Esophagus (tissue), 2 donors: ENCODE measurements around the gene TUBA1A. TPM values are rescaled to one million over a fixed set of nuclear protein-coding genes. Genes with fewer than 3 reads are reported as not detected.
"Not testable (repeated sequence)": the region's sequence is repeated elsewhere in the genome, so short reads cannot be mapped to it uniquely, and the experiment has no call there.

Source experiments
- H3K27ac ChIP-seq, 2 donors: one replicate each; pipeline ENCODE4 v1.5.1; 2013; ENCODE audit warnings: low read depth in 2 of 2, mild to moderate bottlenecking in 2 of 2, inconsistent platforms in 1 of 2, low read length in 1 of 2, moderate library complexity in 1 of 2
- H3K27me3 ChIP-seq, 2 donors: one replicate each; pipeline ENCODE4 v1.6.1; 2013; ENCODE audit warnings: low read length in 2 of 2, control low read depth in 1 of 2, mild to moderate bottlenecking in 1 of 2; ENCODE audit not compliant: insufficient read depth in 2 of 2, control insufficient read depth in 1 of 2
- H3K36me3 ChIP-seq, 2 donors: one replicate each; pipeline ENCODE4 v1.6.1; 2013; ENCODE audit warnings: low read length in 1 of 2; ENCODE audit not compliant: control insufficient read depth in 2 of 2, insufficient read depth in 2 of 2
- H3K4me1 ChIP-seq, 2 donors: one replicate each; pipeline ENCODE4 v1.6.1; 2013; ENCODE audit warnings: low read length in 1 of 2; ENCODE audit not compliant: control insufficient read depth in 2 of 2, insufficient read depth in 2 of 2
- H3K4me3 ChIP-seq, 2 donors: one replicate each; pipeline ENCODE4 v1.5.1; 2013; ENCODE audit warnings: low read length in 2 of 2, mild to moderate bottlenecking in 2 of 2, low read depth in 1 of 2, moderate library complexity in 1 of 2
- H3K9me3 ChIP-seq, 2 donors: one replicate each; pipeline ENCODE4 v1.6.1; 2013; ENCODE audit warnings: mild to moderate bottlenecking in 2 of 2, low read depth in 1 of 2, low read length in 1 of 2, moderate library complexity in 1 of 2; ENCODE audit not compliant: control insufficient read depth in 2 of 2, insufficient read depth in 1 of 2
- WGBS, 2 donors: extraction: QIAGEN DNeasy Blood & Tissue Kit; methylation state at CpG; one replicate each; pipeline ENCODE4 v1.1.7; 2013; 5-methylcytosine and 5-hydroxymethylcytosine counted together
- polyA plus RNA-seq, 2 donors: library from polyadenylated mRNA; stranded (reverse); fragments of 200-250 nt; gene quantifications; one replicate each; pipeline ENCODE4 v1.2.3, GENCODE V29; 2013
- donor health status: healthy with polysubstance abuse.
- donor health status: Bipolar disorder and iron deficiency.

TUBA1A gene
- polyA plus RNA-seq, 2 donors: 19.6 to 74.9 TPM

DNA sequence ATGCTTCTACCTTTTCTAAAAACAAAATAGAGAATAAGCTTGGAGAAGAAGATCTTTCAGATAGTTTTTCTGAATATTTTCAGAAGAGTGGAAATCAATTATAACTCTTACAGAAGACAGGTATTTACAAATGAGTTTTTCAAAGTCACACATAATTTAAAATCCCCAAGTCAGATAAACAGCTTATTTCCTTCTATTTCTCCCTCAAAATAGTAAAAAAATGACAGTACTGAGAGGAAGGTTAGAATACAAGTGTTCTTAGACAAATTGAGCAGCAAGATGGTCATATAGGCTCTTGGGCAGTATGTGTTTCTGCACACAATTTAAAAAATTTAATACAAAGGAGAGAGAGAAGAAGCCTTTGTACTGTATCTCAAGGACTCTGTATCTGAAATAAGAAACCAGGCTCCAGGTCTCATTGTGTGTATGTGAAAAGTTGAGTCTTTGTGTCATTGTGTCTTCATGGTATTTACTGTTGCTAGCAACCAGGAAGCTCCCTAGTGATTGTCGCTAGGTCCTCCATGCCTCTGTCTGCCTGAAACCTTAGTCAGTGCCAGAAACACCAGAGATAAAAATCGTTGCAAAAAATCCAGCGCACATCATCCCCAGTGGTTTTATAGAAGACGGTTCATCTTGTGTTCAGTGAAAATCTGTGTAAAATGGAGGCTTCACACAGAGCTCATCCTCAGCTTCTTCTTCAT, 12.9 kb upstream of the TUBA1A start:
- no peak overlapping the region for H3K4me3 ChIP-seq
- no peaks in the 10 kb centered on the region for H3K27me3 ChIP-seq
- no peaks in the 10 kb centered on the region for H3K36me3 ChIP-seq
- H3K27ac ChIP-seq: no peak overlapping the region
- 26 to 37% methylated on average over 4 of the region's 4 CpGs for WGBS, 2 donors
- H3K9me3 ChIP-seq: no peaks in the 10 kb centered on the region
- H3K4me1 ChIP-seq: no peaks in the 10 kb centered on the region

DNA sequence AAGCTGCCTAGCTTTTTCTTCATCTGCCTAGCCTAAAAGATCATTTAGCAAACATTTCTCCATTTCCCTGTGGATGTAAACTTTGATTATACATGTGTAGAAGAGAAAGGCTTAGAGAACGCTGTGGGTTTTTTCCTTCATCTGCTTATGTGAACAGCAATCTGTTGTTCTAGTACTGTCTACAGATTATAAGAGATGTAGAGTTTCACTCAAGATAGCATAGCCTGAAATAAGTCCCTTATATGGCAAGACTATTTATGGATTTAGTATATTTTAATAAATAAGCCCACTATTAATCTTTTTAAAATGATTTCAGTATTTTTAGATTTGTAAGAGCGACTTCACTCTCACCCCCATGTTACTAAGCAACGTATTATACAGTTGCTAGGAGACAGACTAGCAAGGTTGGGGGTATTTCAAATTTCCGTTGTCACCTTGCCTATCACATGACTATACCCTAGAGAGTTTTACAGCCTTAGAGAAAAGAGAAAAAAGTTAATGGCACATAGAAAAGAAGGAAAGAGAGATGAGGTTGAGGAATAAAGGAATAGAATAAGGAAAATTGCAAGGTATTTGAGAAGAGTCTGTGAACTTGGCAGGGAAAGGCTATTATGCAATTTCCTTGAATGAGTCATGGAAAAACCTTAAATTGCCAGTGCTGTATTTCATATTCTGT, 12.2 kb upstream of the TUBA1A start:
- 3 to 4% methylated on average over 4 of the region's 4 CpGs for WGBS, 2 donors
- H3K9me3 ChIP-seq: no peaks in the 10 kb centered on the region
- H3K36me3 ChIP-seq: no peaks in the 10 kb centered on the region
- no peaks in the 10 kb centered on the region for H3K27me3 ChIP-seq
- no peaks in the 10 kb centered on the region for H3K4me1 ChIP-seq
- H3K4me3 ChIP-seq: no peak overlapping the region
- H3K27ac ChIP-seq: no peak overlapping the region

DNA sequence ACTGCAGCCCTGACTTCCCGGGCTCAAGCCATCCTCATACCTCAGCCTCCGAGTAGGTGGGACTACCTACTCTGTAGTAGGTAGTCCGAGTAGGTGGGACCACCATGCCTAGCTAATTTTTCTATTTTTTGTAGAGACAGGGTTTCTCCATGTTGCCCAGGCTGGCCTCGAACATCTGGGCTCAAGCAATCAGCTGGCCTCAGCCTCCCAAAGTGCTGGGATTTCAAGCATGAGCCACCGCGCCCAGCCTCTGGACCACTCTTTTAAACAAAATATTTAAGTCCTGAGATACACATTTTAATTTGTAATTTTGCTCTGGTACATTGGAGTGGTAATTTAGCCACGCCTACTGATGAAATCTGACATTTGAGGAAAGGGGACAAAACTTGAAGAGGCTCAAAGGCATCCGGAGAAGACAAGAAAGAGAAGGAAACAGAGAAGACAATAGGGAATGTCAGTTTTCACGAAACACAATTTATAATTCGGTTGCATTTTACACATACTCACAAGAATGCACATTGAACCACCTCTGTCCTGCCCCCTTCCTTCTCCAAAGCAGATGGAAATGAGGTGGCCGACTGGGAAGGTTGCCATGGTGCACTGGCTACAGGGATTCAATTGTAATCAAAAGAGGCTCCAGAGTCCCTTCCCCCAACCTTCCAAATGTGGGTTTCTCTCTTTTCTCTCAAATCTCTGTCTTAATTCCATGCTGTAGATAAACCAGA, 9.7 kb upstream of the TUBA1A start:
- Histone ChIP-seq H3K4me3 (no peak overlapping the region), H3K27me3 (no peaks in the 10 kb centered on the region), H3K36me3 (no peaks in the 10 kb centered on the region), H3K4me1 (no peaks in the 10 kb centered on the region), H3K9me3 (no peaks in the 10 kb centered on the region), H3K27ac (no peak overlapping the region)
- 70 to 71% methylated on average over 11 of the region's 11 CpGs for WGBS, 2 donors

DNA sequence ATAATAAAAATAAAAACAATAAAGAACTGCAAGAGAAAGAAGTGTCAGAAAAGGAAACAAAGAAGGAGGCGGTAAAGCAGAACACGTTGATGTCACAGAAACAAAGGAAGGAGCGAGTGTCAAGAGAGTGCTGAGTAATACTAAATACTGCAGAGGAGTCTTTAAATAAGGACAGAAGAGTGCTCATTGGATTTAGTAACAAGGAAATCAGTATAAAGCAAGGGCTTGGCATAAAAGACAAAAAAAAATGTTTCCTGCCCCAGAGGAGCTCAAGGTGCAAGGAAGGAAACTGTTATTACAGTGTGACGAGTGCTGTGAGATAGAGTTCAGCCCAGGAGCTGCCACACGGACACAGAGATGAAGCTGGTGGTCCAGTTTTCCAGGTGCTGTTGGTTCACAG, 8.4 kb upstream of the TUBA1A start:
- 74 to 75% methylated on average over 5 of the region's 5 CpGs for WGBS, 2 donors
- no peaks in the 10 kb centered on the region for H3K36me3 ChIP-seq
- H3K9me3 ChIP-seq: no peaks in the 10 kb centered on the region
- no peaks in the 10 kb centered on the region for H3K27me3 ChIP-seq
- no peak overlapping the region for H3K4me3 ChIP-seq
- H3K4me1 ChIP-seq: no peaks in the 10 kb centered on the region
- H3K27ac ChIP-seq: no peak overlapping the region

DNA sequence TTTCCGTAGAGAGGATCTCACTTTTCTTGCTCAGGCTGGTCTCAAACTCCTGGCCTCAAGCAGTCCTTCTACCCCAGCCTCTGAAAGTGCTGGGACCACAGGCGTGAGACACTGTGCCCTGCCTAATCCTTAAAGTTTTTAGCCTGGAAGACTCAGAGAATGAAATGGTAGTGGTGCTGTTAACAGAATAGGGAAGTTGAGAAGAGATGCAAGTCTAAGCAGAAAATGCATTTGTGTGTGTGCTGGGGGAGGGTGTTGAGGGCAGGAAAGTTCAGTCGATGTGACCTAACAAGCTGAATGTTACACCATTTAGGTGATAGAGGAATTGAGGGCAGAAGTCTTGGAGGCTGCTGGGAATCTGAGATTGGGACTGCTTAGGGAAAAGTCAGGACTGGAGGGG, 6.9 kb upstream of the TUBA1A start:
- no peaks in the 10 kb centered on the region for H3K9me3 ChIP-seq
- H3K4me3 ChIP-seq: no peak overlapping the region
- no peaks in the 10 kb centered on the region for H3K4me1 ChIP-seq
- no peak overlapping the region for H3K27ac ChIP-seq
- H3K27me3 ChIP-seq: no peaks in the 10 kb centered on the region
- no peaks in the 10 kb centered on the region for H3K36me3 ChIP-seq
- WGBS, 2 donors: 78 to 81% methylated on average over 3 of the region's 3 CpGs

DNA sequence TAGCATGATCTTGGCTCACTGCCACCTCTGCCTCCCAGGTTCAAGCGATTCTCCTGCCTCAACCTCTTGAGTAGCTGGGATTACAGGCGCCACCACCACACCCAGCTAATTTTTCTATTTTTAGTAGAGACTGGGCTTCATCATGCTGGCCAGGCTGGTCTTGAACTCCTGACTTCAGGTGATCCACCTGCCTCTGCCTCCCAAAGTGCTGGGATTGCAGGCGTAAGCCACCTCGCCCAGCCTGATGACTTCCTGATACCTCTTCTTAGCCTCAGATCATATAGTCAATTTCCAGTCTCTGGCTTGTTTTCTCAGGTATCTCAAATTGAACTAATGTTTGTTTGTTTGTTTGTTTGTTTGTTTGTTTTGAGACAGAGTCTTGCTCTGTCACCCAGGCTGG, 4.9 kb upstream of the TUBA1A start:
- not testable (repeated sequence) for H3K36me3 ChIP-seq, H3K9me3 ChIP-seq, H3K27me3 ChIP-seq, H3K4me3 ChIP-seq, H3K27ac ChIP-seq, H3K4me1 ChIP-seq
- 91 to 94% methylated on average over 4 of the region's 4 CpGs for WGBS, 2 donors

DNA sequence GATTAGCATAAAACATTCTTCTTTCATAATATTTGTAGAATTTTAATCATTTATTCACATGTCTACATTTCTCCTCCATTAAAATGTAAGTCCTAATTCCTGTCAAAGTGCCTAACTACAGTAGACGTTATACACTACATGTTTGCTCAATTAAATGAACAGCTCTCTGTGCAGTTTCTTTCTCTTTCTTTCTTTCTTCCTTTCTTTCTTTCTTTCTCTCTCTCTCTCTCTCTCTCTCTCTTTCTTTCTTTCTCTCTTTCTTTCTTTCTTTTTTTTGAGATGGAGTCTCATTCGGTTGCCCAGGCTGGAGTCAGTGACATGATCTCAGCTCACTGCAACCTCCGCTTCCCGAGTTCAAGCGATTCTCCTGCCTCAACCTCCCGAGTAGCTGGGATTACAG, 2.6 kb upstream of the TUBA1A start:
- H3K4me3 ChIP-seq, H3K9me3 ChIP-seq, H3K27ac ChIP-seq, H3K27me3 ChIP-seq, H3K4me1 ChIP-seq, H3K36me3 ChIP-seq: not testable (repeated sequence)
- WGBS, 2 donors: 92 to 93% methylated on average over 6 of the region's 6 CpGs

DNA sequence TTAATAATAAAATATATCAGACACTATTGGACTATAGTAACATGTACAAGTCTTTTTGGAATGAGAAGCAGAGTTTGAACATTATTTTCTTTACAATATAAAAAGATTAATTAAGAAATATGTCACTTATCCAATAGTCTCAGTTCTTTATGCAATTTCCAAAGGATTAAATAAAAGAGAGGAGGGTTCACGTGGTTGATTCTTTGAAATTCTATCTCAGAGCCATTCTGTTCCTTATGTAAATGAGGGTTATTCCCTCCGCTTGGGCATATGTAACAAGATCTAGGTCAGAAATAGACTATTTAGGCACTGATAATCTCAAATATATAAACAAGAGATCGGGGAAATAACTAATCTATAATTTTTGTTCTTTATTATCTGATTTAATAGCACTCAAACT, 2.1 kb upstream of the TUBA1A start:
- Histone ChIP-seq H3K4me1 (no peaks in the 10 kb centered on the region), H3K4me3 (no peak overlapping the region), H3K36me3 (no peaks in the 10 kb centered on the region), H3K9me3 (no peaks in the 10 kb centered on the region), H3K27me3 (no peaks in the 10 kb centered on the region), H3K27ac (no peak overlapping the region)
- WGBS, 2 donors: 88 to 90% methylated on average over 3 of the region's 3 CpGs

DNA sequence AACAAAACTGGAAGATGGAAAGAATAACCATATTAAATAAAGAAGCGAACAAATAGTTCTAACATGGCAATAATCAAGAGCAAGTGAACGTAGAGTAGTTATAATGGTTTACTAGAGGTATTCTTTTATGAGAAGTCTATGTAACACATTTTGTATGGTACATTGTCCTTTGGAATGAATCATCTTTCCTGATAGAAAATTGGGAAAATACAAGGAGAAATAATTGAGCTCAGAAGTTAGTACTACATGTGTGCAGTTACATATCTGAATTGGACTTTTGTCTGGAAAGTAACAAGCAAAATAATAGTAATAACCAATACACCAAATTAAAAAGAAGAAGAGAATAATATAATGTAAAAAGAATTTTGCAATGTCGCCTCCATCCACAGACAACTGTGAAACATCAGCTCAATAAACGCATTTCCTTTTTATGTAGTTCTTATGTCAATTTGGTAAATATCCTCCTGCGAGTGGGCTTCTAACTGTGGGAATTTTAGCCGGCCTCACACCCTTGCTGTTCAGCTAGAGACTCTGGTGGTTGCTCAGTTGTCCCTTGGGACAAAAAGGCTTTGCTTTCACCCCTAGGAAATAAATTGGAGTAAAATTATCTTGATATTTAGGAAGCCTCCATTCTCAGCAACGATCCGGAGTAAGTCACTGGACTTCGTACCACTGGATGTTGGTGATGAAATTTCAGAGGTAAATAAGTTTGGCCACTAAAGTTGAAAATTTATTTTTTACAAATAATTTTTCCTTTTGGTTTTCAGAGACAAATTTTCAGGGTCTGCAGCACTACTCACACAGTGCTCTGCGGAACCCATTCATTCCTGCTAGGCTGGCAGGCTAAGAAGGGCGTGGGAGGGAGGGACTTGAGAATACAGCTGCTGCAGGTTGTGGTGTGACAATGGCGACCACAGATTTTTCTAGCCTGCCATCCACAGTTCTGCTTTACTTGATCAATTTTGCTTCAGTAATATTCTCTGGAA, 1.1 kb upstream of the TUBA1A start:
- WGBS, 2 donors: 82 to 85% methylated on average over 12 of the region's 12 CpGs
- Histone ChIP-seq H3K9me3 (no peaks in the 10 kb centered on the region), H3K4me1 (no peaks in the 10 kb centered on the region), H3K4me3 (no peak overlapping the region), H3K27ac (peak overlapping the region in 1 of 2 donors; percentile 97), H3K27me3 (no peaks in the 10 kb centered on the region), H3K36me3 (no peaks in the 10 kb centered on the region)
